ENCODE data around the gene KCNK17.
A peak's percentile ranks its signal among the peaks of the same experiment; 100 is the strongest.

Gene KCNK17

GRCh38 chr6:39335780-39336545 is 21.7 kb upstream of the KCNK17 start:
- DNase-seq: peak; percentile 11

- no peak for DNase-seq
Observed at GRCh38 chr6:39333644-39334438, 19.6 kb upstream of the KCNK17 start.

- no peak for DNase-seq
Observed at GRCh38 chr6:39330476-39330875, 16.3 kb upstream of the KCNK17 start.

GRCh38 chr6:39330057-39330456 is 15.8 kb upstream of the KCNK17 start:
- DNase-seq: peak; percentile 4

GRCh38 chr6:39328066-39328465 is 13.8 kb upstream of the KCNK17 start:
- no peak for DNase-seq

- no peak for DNase-seq
Observed at GRCh38 chr6:39327507-39327906, 13.3 kb upstream of the KCNK17 start.

- DNase-seq: no peak
Observed at GRCh38 chr6:39322306-39322850, 8.2 kb upstream of the KCNK17 start, which contains the start of gene KCNK16. Gene KCNK16 (minus strand): TSS chr6:39322702. CDS start chr6:39322540, 162 bp downstream.

GRCh38 chr6:39321761-39322160 is 7.5 kb upstream of the KCNK17 start:
- no peak for DNase-seq

GRCh38 chr6:39320363-39320984 is 6.3 kb upstream of the KCNK17 start:
- DNase-seq: no peak

GRCh38 chr6:39319621-39320362 is 5.6 kb upstream of the KCNK17 start:
- no peak for DNase-seq

GRCh38 chr6:39317256-39317655 is 3.0 kb upstream of the KCNK17 start:
- DNase-seq: no peak

- no peak for DNase-seq
Observed at GRCh38 chr6:39313526-39314272, 520 bp downstream of the KCNK17 start.

- DNase-seq: no peak
Observed at GRCh38 chr6:39312912-39313525, 1.2 kb downstream of the KCNK17 start.

- DNase-seq: no peak
Observed at GRCh38 chr6:39310542-39310941, 3.7 kb downstream of the KCNK17 start.

GRCh38 chr6:39309942-39310531 is 4.2 kb downstream of the KCNK17 start:
- DNase-seq: peak; percentile 51

GRCh38 chr6:39307462-39307861 is 6.8 kb downstream of the KCNK17 start:
- DNase-seq: no peak

GRCh38 chr6:39304951-39305350 is 9.3 kb downstream of the KCNK17 start:
- no peak for DNase-seq

GRCh38 chr6:39303425-39304153 is 10.6 kb downstream of the KCNK17 start:
- DNase-seq: no peak

- DNase-seq: peak; percentile 83
Observed at GRCh38 chr6:39302669-39303424, 11.4 kb downstream of the KCNK17 start.
